ENCODE results near the gene MTHFD1L.

- TF ChIP-seq CTCF (IDR thresholded peaks at IDR 0.05; ENCODE audit: low read depth, low read length, poor library complexity, severe bottlenecking): no peak
- TF ChIP-seq EZH2phosphoT487 (IDR thresholded peaks at IDR 0.05; ENCODE audit: borderline replicate concordance, low read length): no peak
These were observed 141.6 kb downstream of the MTHFD1L start for GRCh38 chr6:151007076-151007475.

Data from DOHH2 (cell line).